ENCODE data around the gene UGT1A5. TPM values are rescaled to one million over a fixed set of nuclear protein-coding genes. Genes with fewer than 3 reads are reported as not detected.

The UGT1A5 gene
- total and polyA plus RNA-seq, 10 of the 15 experiments (the other 5 are each of a cell fraction or from before 2014, with no cell fraction given) = not detected

DNA sequence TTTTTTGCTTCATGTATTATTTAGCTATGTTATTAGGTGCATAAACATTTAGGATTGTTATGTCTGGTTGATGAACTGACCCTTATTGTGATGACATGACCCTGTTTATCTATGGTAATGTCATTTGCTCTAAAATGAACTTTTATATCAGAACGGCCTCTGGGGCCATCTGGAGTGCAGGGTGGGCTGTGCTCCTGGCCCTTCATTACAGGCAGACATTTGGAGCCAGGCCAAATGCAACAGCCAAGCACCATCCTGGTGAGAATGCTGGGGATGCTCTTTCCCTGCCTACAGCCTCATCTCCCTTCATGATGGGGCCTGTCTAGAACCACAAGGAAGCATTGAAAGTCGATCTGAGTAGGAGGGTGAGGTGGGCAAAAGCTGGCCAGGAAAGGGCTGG lies 103.6 kb downstream of the UGT1A5 start:
- Histone ChIP-seq H3K36me3 (ENCODE audit: control insufficient read depth in 2 of 2, insufficient read depth in 2 of 2, low read length in 1 of 2) (no peaks in the 10 kb centered on the region), H3K4me3 (no peak overlapping the region), H3K9ac (ENCODE audit: control insufficient read depth, insufficient read depth, low read length) (no peak overlapping the region), H3K4me1 (ENCODE audit: control insufficient read depth, insufficient read depth, low read length) (no peaks in the 10 kb centered on the region), H3K79me2 (ENCODE audit: control insufficient read depth, insufficient read depth, low read length) (no peaks in the 10 kb centered on the region), H2AFZ (ENCODE audit: control insufficient read depth, low read depth, low read length) (no peak overlapping the region), H4K20me1 (ENCODE audit: control insufficient read depth, insufficient read depth) (no peaks in the 10 kb centered on the region), H3K27me3 (replicated peaks in 1 of 2; ENCODE audit: control insufficient read depth in 2 of 2, insufficient read depth in 2 of 2, low read length in 1 of 2) (no peaks in the 10 kb centered on the region; a peak in 3 of 4 replicates), H3K4me2 (ENCODE audit: control insufficient read depth, insufficient read depth) (no peak overlapping the region), H3K27ac (ENCODE audit: control insufficient read depth, insufficient read depth) (no peak overlapping the region), H3K9me3 (replicated peaks; ENCODE audit: control insufficient read depth, insufficient read depth, low read length) (no peaks in the 10 kb centered on the region)
- ChIA-PET POLR2A (interaction anchor here (0.6 kb wide), 1 partner anchor 124 kb away, joined by 4 read pairs; no protein-coding TSS in a partner anchor), RAD21 (ENCODE audit: unreplicated experiment) (no interaction called here), SMC1A (ENCODE audit: uncharacterized antibody, unreplicated experiment) (no interaction called here), CTCF (no interaction called here)
- 0% methylated on average over 2 of the region's 2 CpGs for WGBS (ENCODE audit: insufficient coverage, insufficient replicate concordance, low lambda C conversion rate, missing lambda C conversion rate)
- ATAC-seq (no peak), DNase-seq (ENCODE audit: low read depth, low spot score) (no peak), FAIRE-seq (no peak)
- no peak for TF ChIP-seq BMI1 (IDR thresholded peaks at IDR 0.05; ENCODE audit: borderline replicate concordance)
- no peak for TF ChIP-seq CHD2 (IDR thresholded peaks at IDR 0.05; ENCODE audit: borderline replicate concordance, low read depth, low read length)
- no TSS peak for BruUV-seq (replicated peaks)
- in situ Hi-C loops (cut with MboI) (no loop called here), intact Hi-C loops (cut with micrococcal nuclease; ENCODE audit: unreplicated experiment) (no loop called here)

DNA sequence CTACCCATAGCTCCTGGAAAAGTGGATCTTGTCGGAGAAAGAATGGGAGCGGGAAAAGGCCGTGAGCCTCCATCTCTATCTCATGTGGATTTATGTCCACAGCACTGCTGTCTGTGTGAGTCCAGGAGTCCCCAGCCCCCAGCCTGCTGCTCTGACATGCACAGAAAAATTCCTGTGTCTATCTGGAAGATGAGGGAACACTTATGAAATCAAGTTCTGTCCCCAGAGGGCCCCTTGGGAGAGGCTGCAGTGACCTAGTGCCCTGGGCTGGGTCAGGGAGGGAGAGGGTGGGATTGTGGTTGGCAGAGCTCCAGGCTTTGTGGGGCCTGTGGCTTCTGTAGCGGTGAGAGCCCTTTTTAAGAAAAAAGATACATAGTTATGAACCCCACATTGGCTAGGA lies 104.1 kb downstream of the UGT1A5 start:
- H3K9me3 ChIP-seq (replicated peaks; ENCODE audit: control insufficient read depth, insufficient read depth, low read length) = no peaks in the 10 kb centered on the region
- in situ Hi-C loops (cut with MboI) = no loop called here
- no peak for TF ChIP-seq MEF2A (IDR thresholded peaks at IDR 0.05; ENCODE audit: insufficient read depth, low read depth, low read length)
- TF ChIP-seq POU2F2 (IDR thresholded peaks at IDR 0.05; ENCODE audit: borderline replicate concordance, low read depth, low read length) = no peak
- TF ChIP-seq MXI1 (IDR thresholded peaks at IDR 0.05; ENCODE audit: low read depth, low read length) = no peak
- TF ChIP-seq CREM (IDR thresholded peaks at IDR 0.05; ENCODE audit: low read depth) = no peak
- TF ChIP-seq RELA (IDR thresholded peaks at IDR 0.05; ENCODE audit: borderline replicate concordance, partially characterized antibody) = no peak
- no peak for TF ChIP-seq CBX5 (IDR thresholded peaks at IDR 0.05; ENCODE audit: low read depth)
- no peak for TF ChIP-seq TCF12 (IDR thresholded peaks at IDR 0.05; ENCODE audit: low read depth, low read length)
- no peak for TF ChIP-seq BHLHE40 (IDR thresholded peaks at IDR 0.05; ENCODE audit: borderline replicate concordance in 1 of 2, low read depth in 2 of 2, low read length in 1 of 2)
- no peak for TF ChIP-seq TCF3 (IDR thresholded peaks at IDR 0.05; ENCODE audit: borderline replicate concordance, insufficient read depth, low read depth, low read length)
- TF ChIP-seq, protein P1, sequence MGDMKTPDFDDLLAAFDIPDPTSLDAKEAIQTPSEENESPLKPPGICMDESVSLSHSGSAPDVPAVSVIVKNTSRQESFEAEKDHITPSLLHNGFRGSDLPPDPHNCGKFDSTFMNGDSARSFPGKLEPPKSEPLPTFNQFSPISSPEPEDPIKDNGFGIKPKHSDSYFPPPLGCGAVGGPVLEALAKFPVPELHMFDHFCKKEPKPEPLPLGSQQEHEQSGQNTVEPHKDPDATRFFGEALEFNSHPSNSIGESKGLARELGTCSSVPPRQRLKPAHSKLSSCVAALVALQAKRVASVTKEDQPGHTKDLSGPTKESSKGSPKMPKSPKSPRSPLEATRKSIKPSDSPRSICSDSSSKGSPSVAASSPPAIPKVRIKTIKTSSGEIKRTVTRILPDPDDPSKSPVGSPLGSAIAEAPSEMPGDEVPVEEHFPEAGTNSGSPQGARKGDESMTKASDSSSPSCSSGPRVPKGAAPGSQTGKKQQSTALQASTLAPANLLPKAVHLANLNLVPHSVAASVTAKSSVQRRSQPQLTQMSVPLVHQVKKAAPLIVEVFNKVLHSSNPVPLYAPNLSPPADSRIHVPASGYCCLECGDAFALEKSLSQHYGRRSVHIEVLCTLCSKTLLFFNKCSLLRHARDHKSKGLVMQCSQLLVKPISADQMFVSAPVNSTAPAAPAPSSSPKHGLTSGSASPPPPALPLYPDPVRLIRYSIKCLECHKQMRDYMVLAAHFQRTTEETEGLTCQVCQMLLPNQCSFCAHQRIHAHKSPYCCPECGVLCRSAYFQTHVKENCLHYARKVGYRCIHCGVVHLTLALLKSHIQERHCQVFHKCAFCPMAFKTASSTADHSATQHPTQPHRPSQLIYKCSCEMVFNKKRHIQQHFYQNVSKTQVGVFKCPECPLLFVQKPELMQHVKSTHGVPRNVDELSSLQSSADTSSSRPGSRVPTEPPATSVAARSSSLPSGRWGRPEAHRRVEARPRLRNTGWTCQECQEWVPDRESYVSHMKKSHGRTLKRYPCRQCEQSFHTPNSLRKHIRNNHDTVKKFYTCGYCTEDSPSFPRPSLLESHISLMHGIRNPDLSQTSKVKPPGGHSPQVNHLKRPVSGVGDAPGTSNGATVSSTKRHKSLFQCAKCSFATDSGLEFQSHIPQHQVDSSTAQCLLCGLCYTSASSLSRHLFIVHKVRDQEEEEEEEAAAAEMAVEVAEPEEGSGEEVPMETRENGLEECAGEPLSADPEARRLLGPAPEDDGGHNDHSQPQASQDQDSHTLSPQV (IDR thresholded peaks at IDR 0.05) = no peak
- no peak for TF ChIP-seq POLR2A (IDR thresholded peaks at IDR 0.05; ENCODE audit: low read depth, low read length)
- TF ChIP-seq BACH1 (IDR thresholded peaks at IDR 0.05; ENCODE audit: borderline replicate concordance) = no peak
- TF ChIP-seq MTA2 (IDR thresholded peaks at IDR 0.05; ENCODE audit: low read depth) = no peak
- no peak for TF ChIP-seq POLR2AphosphoS2 (IDR thresholded peaks at IDR 0.05; ENCODE audit: low read depth, low read length)
- TF ChIP-seq HDGF (IDR thresholded peaks at IDR 0.05) = no peak

More for the DNA sequence above, 104.1 kb downstream of the UGT1A5 start:
- Histone ChIP-seq H3K9ac (ENCODE audit: control insufficient read depth, insufficient read depth, low read length) (no peak overlapping the region), H3K36me3 (ENCODE audit: control insufficient read depth in 2 of 2, insufficient read depth in 2 of 2, low read length in 1 of 2) (no peaks in the 10 kb centered on the region), H3K4me2 (ENCODE audit: control insufficient read depth, insufficient read depth) (no peak overlapping the region), H2AFZ (ENCODE audit: control insufficient read depth, low read depth, low read length) (no peak overlapping the region), H3K79me2 (ENCODE audit: control insufficient read depth, insufficient read depth, low read length) (no peaks in the 10 kb centered on the region), H4K20me1 (ENCODE audit: control insufficient read depth, insufficient read depth) (no peaks in the 10 kb centered on the region), H3K4me1 (ENCODE audit: control insufficient read depth, insufficient read depth, low read length) (no peaks in the 10 kb centered on the region), H3K27me3 (replicated peaks in 1 of 2; ENCODE audit: control insufficient read depth in 2 of 2, insufficient read depth in 2 of 2, low read length in 1 of 2) (no peaks in the 10 kb centered on the region; a peak in 3 of 4 replicates), H3K4me3 (no peak overlapping the region), H3K27ac (ENCODE audit: control insufficient read depth, insufficient read depth) (no peak overlapping the region)
- ATAC-seq = no peak
- FAIRE-seq = no peak
- no TSS peak for BruUV-seq (replicated peaks)
- DNase-seq (ENCODE audit: low read depth, low spot score) = no peak
- ChIA-PET CTCF (no interaction called here), RAD21 (ENCODE audit: unreplicated experiment) (no interaction called here), POLR2A (interaction anchor here (0.6 kb wide), 1 partner anchor 124 kb away, joined by 4 read pairs; no protein-coding TSS in a partner anchor), SMC1A (ENCODE audit: uncharacterized antibody, unreplicated experiment) (no interaction called here)
- WGBS (ENCODE audit: insufficient coverage, insufficient replicate concordance, low lambda C conversion rate, missing lambda C conversion rate) = 54% methylated on average over 4 of the region's 4 CpGs
- intact Hi-C loops (cut with micrococcal nuclease; ENCODE audit: unreplicated experiment) = no loop called here

All from GM12878 (cell line).